NCI-H2107 (cell line): ENCODE results near the gene DCAF11.

ENCODE experiments used
- DNase-seq: peaks from one replicate; lab custom pipeline; 2025; lab: John Stamatoyannopoulos, UW

DCAF11 gene

GRCh38 chr14:24121210-24121609 lies 6.6 kb downstream of the DCAF11 start:
- no peak for DNase-seq

- no peak for DNase-seq
Observed at GRCh38 chr14:24122416-24122815, 7.8 kb downstream of the DCAF11 start.

- DNase-seq, result no peak
Observed at GRCh38 chr14:24122898-24123297, 8.3 kb downstream of the DCAF11 start.

- DNase-seq, result no peak
Observed at GRCh38 chr14:24123424-24124417, 9.1 kb downstream of the DCAF11 start.

- DNase-seq, result no peak
Observed at GRCh38 chr14:24126939-24127338, 12.4 kb downstream of the DCAF11 start.

- DNase-seq, result no peak
Observed at GRCh38 chr14:24127673-24128072, 13.1 kb downstream of the DCAF11 start.

GRCh38 chr14:24129410-24129998 lies 14.9 kb downstream of the DCAF11 start:
- DNase-seq, result no peak

- no peak for DNase-seq
Observed at GRCh38 chr14:24130380-24130716, 15.8 kb downstream of the DCAF11 start, which contains the start of gene FITM1. Gene FITM1, plus strand, starts transcription at chr14:24130659. Its CDS starts 905 bp downstream, at chr14:24131564.

- no peak for DNase-seq
Observed at GRCh38 chr14:24130717-24131548, 16.4 kb downstream of the DCAF11 start.

- DNase-seq, result no peak
Observed at GRCh38 chr14:24131549-24131966, 17.0 kb downstream of the DCAF11 start.

- DNase-seq, result peak; percentile 68
Observed at GRCh38 chr14:24132061-24132685, 17.6 kb downstream of the DCAF11 start.

- no peak for DNase-seq
Observed at GRCh38 chr14:24132976-24133375, 18.4 kb downstream of the DCAF11 start.

- no peak for DNase-seq
Observed at GRCh38 chr14:24133735-24134134, 19.2 kb downstream of the DCAF11 start.

- DNase-seq, result no peak
Observed at GRCh38 chr14:24135584-24135833, 20.9 kb downstream of the DCAF11 start.

GRCh38 chr14:24135834-24136683 lies 21.5 kb downstream of the DCAF11 start, which contains the start of gene PSME1:
Gene PSME1, plus strand, starts transcription at chr14:24136194. Its CDS starts 69 bp downstream, at chr14:24136263.
- peak; percentile 98 for DNase-seq

GRCh38 chr14:24136684-24137528 lies 22.3 kb downstream of the DCAF11 start:
- DNase-seq, result no peak

GRCh38 chr14:24137529-24138395 lies 23.2 kb downstream of the DCAF11 start:
- DNase-seq, result no peak

- no peak for DNase-seq
Observed at GRCh38 chr14:24138396-24139271, 24.1 kb downstream of the DCAF11 start.
